ENCODE measurements around the gene YEATS2.

DNA sequence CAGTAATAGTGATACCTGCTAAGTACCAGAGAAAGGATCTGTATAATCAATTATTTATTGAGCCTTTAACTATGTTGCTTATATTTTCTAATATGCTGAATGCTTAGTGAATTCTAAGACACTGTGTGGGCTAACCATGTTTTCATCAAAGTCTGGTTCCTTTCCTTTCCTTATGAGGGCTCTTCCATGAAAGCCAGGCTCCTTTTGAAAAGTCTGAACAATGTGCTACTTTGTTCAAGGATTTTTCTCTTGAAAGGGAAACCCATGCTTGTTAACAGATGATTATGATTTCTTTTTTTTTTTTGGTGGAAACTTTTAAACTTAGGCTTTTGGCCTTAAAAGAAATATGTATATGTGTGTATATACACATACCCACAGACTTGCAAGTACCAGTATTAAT is 17.0 kb downstream of the YEATS2 start:
- TF ChIP-seq CREB1 (CRISPR knock-in tag; IDR thresholded peaks at IDR 0.05; ENCODE audit: low read depth) (no peak), POLR2AphosphoS5 (IDR thresholded peaks at IDR 0.05; ENCODE audit: low read depth) (no peak), EZH2 (IDR thresholded peaks at IDR 0.05; ENCODE audit: low read depth, unreplicated experiment) (no peak)
- TF ChIP-seq, protein P1, sequence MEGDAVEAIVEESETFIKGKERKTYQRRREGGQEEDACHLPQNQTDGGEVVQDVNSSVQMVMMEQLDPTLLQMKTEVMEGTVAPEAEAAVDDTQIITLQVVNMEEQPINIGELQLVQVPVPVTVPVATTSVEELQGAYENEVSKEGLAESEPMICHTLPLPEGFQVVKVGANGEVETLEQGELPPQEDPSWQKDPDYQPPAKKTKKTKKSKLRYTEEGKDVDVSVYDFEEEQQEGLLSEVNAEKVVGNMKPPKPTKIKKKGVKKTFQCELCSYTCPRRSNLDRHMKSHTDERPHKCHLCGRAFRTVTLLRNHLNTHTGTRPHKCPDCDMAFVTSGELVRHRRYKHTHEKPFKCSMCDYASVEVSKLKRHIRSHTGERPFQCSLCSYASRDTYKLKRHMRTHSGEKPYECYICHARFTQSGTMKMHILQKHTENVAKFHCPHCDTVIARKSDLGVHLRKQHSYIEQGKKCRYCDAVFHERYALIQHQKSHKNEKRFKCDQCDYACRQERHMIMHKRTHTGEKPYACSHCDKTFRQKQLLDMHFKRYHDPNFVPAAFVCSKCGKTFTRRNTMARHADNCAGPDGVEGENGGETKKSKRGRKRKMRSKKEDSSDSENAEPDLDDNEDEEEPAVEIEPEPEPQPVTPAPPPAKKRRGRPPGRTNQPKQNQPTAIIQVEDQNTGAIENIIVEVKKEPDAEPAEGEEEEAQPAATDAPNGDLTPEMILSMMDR (conservative IDR thresholded peaks at IDR 0.05; ENCODE audit: low read depth in 2 of 2), result no peak
- TF ChIP-seq, protein P2, sequence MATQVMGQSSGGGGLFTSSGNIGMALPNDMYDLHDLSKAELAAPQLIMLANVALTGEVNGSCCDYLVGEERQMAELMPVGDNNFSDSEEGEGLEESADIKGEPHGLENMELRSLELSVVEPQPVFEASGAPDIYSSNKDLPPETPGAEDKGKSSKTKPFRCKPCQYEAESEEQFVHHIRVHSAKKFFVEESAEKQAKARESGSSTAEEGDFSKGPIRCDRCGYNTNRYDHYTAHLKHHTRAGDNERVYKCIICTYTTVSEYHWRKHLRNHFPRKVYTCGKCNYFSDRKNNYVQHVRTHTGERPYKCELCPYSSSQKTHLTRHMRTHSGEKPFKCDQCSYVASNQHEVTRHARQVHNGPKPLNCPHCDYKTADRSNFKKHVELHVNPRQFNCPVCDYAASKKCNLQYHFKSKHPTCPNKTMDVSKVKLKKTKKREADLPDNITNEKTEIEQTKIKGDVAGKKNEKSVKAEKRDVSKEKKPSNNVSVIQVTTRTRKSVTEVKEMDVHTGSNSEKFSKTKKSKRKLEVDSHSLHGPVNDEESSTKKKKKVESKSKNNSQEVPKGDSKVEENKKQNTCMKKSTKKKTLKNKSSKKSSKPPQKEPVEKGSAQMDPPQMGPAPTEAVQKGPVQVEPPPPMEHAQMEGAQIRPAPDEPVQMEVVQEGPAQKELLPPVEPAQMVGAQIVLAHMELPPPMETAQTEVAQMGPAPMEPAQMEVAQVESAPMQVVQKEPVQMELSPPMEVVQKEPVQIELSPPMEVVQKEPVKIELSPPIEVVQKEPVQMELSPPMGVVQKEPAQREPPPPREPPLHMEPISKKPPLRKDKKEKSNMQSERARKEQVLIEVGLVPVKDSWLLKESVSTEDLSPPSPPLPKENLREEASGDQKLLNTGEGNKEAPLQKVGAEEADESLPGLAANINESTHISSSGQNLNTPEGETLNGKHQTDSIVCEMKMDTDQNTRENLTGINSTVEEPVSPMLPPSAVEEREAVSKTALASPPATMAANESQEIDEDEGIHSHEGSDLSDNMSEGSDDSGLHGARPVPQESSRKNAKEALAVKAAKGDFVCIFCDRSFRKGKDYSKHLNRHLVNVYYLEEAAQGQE (IDR thresholded peaks at IDR 0.05; ENCODE audit: unreplicated experiment), result no peak

All from GM23338 (cell line).